ENCODE data around the gene PPP1R16B.

- TF ChIP-seq CTCF (IDR thresholded peaks at IDR 0.05) (no peak), POLR2A (IDR thresholded peaks at IDR 0.05) (no peak)
Observed at GRCh38 chr20:38937000-38937399, 131.5 kb downstream of the PPP1R16B start.

Data from right lobe of liver (tissue), 4 donors.